BE2C (cell line): ENCODE data around the gene NR3C2.
A peak's percentile ranks its signal among the peaks of the same experiment; 100 is the strongest.

Experiments
- DNase-seq: peaks from one replicate; pipeline ENCODE4 v3.0.0-alpha.2; 2020
- H3K27me3 ChIP-seq: fragments of 250-450 bp; sonication (Bioruptor Pico); 2 replicates; pipeline ENCODE4 v1.5.1; 2020; ENCODE audit warnings: mild to moderate bottlenecking
- H3K36me3 ChIP-seq: fragments of 250-450 bp; sonication (Bioruptor Pico); 2 replicates; pipeline ENCODE4 v1.5.1; 2020; ENCODE audit warnings: mild to moderate bottlenecking
- H3K4me1 ChIP-seq: fragments of 250-450 bp; sonication (Bioruptor Pico); 2 replicates; pipeline ENCODE4 v1.5.1; 2020
- H3K4me3 ChIP-seq: 2 replicates; pipeline ENCODE4 v1.5.1; 2011; ENCODE audit warnings: low read depth, low read length
- H3K9me3 ChIP-seq: fragments of 250-450 bp; sonication (Bioruptor Pico); 2 replicates; pipeline ENCODE4 v1.5.1; 2020
- TF ChIP-seq, protein P1 (sequence below): IDR thresholded peaks from 2 replicates; pipeline ENCODE4 v1.5.1; 2012; ENCODE audit warnings: mild to moderate bottlenecking, low read depth, low read length

The NR3C2 gene

GRCh38 chr4:148205476-148205875 is 236.7 kb downstream of the NR3C2 start:
- no peaks in the 10 kb centered on the region for H3K9me3 ChIP-seq
- TF ChIP-seq, protein P1, sequence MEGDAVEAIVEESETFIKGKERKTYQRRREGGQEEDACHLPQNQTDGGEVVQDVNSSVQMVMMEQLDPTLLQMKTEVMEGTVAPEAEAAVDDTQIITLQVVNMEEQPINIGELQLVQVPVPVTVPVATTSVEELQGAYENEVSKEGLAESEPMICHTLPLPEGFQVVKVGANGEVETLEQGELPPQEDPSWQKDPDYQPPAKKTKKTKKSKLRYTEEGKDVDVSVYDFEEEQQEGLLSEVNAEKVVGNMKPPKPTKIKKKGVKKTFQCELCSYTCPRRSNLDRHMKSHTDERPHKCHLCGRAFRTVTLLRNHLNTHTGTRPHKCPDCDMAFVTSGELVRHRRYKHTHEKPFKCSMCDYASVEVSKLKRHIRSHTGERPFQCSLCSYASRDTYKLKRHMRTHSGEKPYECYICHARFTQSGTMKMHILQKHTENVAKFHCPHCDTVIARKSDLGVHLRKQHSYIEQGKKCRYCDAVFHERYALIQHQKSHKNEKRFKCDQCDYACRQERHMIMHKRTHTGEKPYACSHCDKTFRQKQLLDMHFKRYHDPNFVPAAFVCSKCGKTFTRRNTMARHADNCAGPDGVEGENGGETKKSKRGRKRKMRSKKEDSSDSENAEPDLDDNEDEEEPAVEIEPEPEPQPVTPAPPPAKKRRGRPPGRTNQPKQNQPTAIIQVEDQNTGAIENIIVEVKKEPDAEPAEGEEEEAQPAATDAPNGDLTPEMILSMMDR: no peak
- H3K4me3 ChIP-seq: peak overlapping the region; percentile 21; the same call in 1 of the 2 replicates
- peaks cover 10% of the 10 kb centered on the region for H3K4me1 ChIP-seq
- no peaks in the 10 kb centered on the region for H3K36me3 ChIP-seq
- no peaks in the 10 kb centered on the region for H3K27me3 ChIP-seq
- peak; percentile 54 for DNase-seq

DNA sequence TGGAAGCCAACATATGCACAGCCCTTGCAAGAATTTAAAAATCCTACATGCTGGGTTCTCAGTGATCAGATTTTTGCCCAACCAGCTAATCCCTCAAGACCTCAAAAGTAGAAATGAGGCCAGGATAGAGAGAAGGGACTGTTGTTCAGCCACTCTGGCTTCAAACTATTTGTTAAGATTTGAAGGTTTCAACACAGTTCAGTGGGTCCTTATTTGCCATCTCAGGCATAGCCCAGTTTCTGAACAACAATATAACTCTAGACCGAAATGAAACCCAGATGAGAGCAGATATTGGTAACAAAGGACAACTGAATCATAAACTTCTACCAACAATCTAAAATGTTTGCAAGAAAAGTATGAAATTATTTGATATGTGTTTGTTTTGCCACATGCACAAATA is 237.3 kb downstream of the NR3C2 start:
- Histone ChIP-seq H3K4me1 (peaks cover 10% of the 10 kb centered on the region), H3K27me3 (no peaks in the 10 kb centered on the region), H3K36me3 (no peaks in the 10 kb centered on the region), H3K4me3 (no peak overlapping the region; the same call in 1 of the 2 replicates), H3K9me3 (no peaks in the 10 kb centered on the region)
- no peak for DNase-seq
- TF ChIP-seq, protein P1: no peak

DNA sequence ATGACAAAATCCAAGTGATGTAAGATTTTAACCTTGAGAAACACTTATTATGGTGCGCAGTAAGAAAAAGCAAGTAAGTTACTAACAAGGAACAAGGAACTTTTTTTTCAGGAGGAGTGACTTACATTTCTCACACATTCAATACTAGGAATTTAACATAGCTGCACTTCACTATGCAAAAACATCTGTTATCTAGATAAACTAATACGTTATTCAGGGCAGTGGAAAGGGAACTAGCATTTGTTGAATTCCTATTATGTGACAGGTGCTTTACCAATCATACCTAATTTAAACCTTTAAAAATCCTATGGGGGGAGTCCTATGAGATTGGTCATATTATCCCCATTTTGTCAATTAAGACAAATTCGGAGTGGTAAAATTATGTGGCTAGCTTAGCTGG is 238.0 kb downstream of the NR3C2 start:
- TF ChIP-seq, protein P1: no peak
- no peak for DNase-seq
- no peaks in the 10 kb centered on the region for H3K36me3 ChIP-seq
- no peaks in the 10 kb centered on the region for H3K9me3 ChIP-seq
- H3K4me3 ChIP-seq: no peak overlapping the region
- H3K4me1 ChIP-seq: peaks cover 10% of the 10 kb centered on the region
- no peaks in the 10 kb centered on the region for H3K27me3 ChIP-seq

- no peak overlapping the region for H3K4me3 ChIP-seq
- no peaks in the 10 kb centered on the region for H3K36me3 ChIP-seq
- no peaks in the 10 kb centered on the region for H3K27me3 ChIP-seq
- no peak for DNase-seq
- peaks cover 10% of the 10 kb centered on the region for H3K4me1 ChIP-seq
- TF ChIP-seq, protein P1: no peak
- no peaks in the 10 kb centered on the region for H3K9me3 ChIP-seq
Measured at GRCh38 chr4:148203056-148203898, 238.9 kb downstream of the NR3C2 start.

- TF ChIP-seq, protein P1: no peak
- no peaks in the 10 kb centered on the region for H3K36me3 ChIP-seq
- H3K27me3 ChIP-seq: no peaks in the 10 kb centered on the region
Measured at GRCh38 chr4:148200960-148201359, 241.3 kb downstream of the NR3C2 start.

GRCh38 chr4:148196164-148196563 is 246.1 kb downstream of the NR3C2 start:
- Histone ChIP-seq H3K4me1 (no peaks in the 10 kb centered on the region), H3K27me3 (no peaks in the 10 kb centered on the region), H3K9me3 (no peaks in the 10 kb centered on the region), H3K4me3 (no peak overlapping the region), H3K36me3 (no peaks in the 10 kb centered on the region)
- DNase-seq: no peak
- TF ChIP-seq, protein P1: no peak

More at GRCh38 chr4:148200960-148201359, 241.3 kb downstream of the NR3C2 start:
- peaks cover 7% of the 10 kb centered on the region for H3K4me1 ChIP-seq
- H3K4me3 ChIP-seq: no peak overlapping the region
- no peaks in the 10 kb centered on the region for H3K9me3 ChIP-seq
- DNase-seq: no peak
